ENCODE measurements around the gene MRTFA.

Gene MRTFA

DNA sequence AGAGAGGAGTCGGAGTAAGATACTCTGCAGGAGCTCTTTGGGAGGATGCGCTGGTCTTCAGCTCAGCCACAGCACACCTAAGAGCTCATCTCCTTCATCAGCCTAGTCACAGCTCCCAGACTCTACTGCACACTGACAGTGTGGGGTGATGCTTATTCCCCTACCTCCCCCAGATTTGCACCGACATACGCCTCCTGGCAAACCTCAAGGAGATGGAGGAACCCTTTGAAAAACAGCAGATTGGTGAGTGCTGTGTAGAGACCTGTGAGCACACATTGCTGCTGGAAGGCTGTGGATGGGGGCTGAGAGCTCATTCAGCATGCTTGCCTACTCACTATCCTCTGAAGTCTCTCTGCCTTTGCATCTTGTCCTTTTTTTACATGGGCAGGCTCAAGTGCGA lies 275.4 kb downstream of the MRTFA start:
- no peaks in the 10 kb centered on the region for H3K9me3 ChIP-seq
- no peak for DNase-seq
- H3K27me3 ChIP-seq: no peaks in the 10 kb centered on the region
- no peak overlapping the region for H3K27ac ChIP-seq
- TF ChIP-seq, protein P1, sequence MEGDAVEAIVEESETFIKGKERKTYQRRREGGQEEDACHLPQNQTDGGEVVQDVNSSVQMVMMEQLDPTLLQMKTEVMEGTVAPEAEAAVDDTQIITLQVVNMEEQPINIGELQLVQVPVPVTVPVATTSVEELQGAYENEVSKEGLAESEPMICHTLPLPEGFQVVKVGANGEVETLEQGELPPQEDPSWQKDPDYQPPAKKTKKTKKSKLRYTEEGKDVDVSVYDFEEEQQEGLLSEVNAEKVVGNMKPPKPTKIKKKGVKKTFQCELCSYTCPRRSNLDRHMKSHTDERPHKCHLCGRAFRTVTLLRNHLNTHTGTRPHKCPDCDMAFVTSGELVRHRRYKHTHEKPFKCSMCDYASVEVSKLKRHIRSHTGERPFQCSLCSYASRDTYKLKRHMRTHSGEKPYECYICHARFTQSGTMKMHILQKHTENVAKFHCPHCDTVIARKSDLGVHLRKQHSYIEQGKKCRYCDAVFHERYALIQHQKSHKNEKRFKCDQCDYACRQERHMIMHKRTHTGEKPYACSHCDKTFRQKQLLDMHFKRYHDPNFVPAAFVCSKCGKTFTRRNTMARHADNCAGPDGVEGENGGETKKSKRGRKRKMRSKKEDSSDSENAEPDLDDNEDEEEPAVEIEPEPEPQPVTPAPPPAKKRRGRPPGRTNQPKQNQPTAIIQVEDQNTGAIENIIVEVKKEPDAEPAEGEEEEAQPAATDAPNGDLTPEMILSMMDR (IDR thresholded peaks at IDR 0.05): no peak
- H3K4me1 ChIP-seq: no peaks in the 10 kb centered on the region
- intact Hi-C loops (cut with DNase I; ENCODE audit: low total_unique reads): no loop called here
- no peak overlapping the region for H3K4me3 ChIP-seq
- peaks cover 77 to 100% (median 86%) of the 10 kb centered on the region in 3 donors for H3K36me3 ChIP-seq

All from tibial artery (tissue), 4 donors.